Caco-2 (cell line): ENCODE data around the gene MICAL3. TPM values are rescaled to one million over a fixed set of nuclear protein-coding genes. Genes with fewer than 3 reads are reported as not detected.
"Not testable (repeated sequence)": the region's sequence is repeated elsewhere in the genome, so short reads cannot be mapped to it uniquely, and the experiment has no call there.

ENCODE experiments used
- BruUV-seq: library from RNA; stranded (reverse); fragments of 400-500 nt; replicated peaks from 2 replicates; lab custom pipeline; 2021; lab: Mats Ljungman, UMichigan
- CTCF ChIA-PET: fragments of 300-600 bp; sonication (Branson Sonifier 250); formaldehyde crosslinking; loops from one replicate; lab custom pipeline; 2022; ENCODE audit warnings: antibody characterized with exemption; lab: Charles Lee
- POLR2A ChIA-PET: fragments of 300-600 bp; sonication (Branson Sonifier 250); formaldehyde crosslinking; loops from one replicate; lab custom pipeline; 2022; ENCODE audit warnings: antibody characterized with exemption; lab: Charles Lee
- DNase-seq, 2 experiments: peaks; one replicate each; pipeline versions ENCODE4 v3.0.0 to v3.0.0-alpha.2; 2020 to 2022
- H3K27me3 ChIP-seq: replicated peaks from 2 replicates; pipeline ENCODE4 v1.6.0; 2011; ENCODE audit warnings: low read length; ENCODE audit not compliant: control insufficient read depth, insufficient read depth
- H3K36me3 ChIP-seq: 2 replicates; pipeline ENCODE4 v1.5.1; 2011; ENCODE audit warnings: low read length; ENCODE audit not compliant: control insufficient read depth, insufficient read depth
- H3K4me1 ChIP-seq: fragments of 250-450 bp; sonication (Bioruptor Pico); 2 replicates; pipeline ENCODE4 v1.5.1; 2020; ENCODE audit warnings: mild to moderate bottlenecking
- H3K4me3 ChIP-seq: 2 replicates; pipeline ENCODE4 v1.5.1; 2011; ENCODE audit warnings: low read depth, mild to moderate bottlenecking, control low read depth, low read length
- H3K9me3 ChIP-seq: fragments of 250-450 bp; sonication (Bioruptor Pico); 2 replicates; pipeline ENCODE4 v1.5.1; 2020; ENCODE audit warnings: mild to moderate bottlenecking, moderate library complexity
- H3K27ac Mint-ChIP-seq: one replicate; pipeline ENCODE4 v1.8.0; 2022; ENCODE audit warnings: mixed read lengths; ENCODE audit not compliant: unreplicated experiment
- H3K27me3 Mint-ChIP-seq: one replicate; pipeline ENCODE4 v1.8.0; 2022; ENCODE audit warnings: mixed read lengths; ENCODE audit not compliant: insufficient read depth, unreplicated experiment
- H3K36me3 Mint-ChIP-seq: one replicate; pipeline ENCODE4 v1.8.0; 2022; ENCODE audit warnings: mild to moderate bottlenecking, mixed read lengths; ENCODE audit not compliant: insufficient read depth, unreplicated experiment
- H3K4me1 Mint-ChIP-seq: one replicate; pipeline ENCODE4 v1.8.0; 2022; ENCODE audit warnings: low read depth, mixed read lengths; ENCODE audit not compliant: unreplicated experiment
- H3K4me3 Mint-ChIP-seq: one replicate; pipeline ENCODE4 v1.8.0; 2022; ENCODE audit warnings: mild to moderate bottlenecking, moderate library complexity, mixed read lengths; ENCODE audit not compliant: unreplicated experiment
- H3K9me3 Mint-ChIP-seq: one replicate; pipeline ENCODE4 v1.8.0; 2022; ENCODE audit warnings: mixed read lengths; ENCODE audit not compliant: unreplicated experiment
- intact Hi-C: fragments of 100-400 bp; cut with micrococcal nuclease; formaldehyde crosslinking; loops from one replicate; pipeline ENCODE4 v1.10.0; 2022; ENCODE audit not compliant: unreplicated experiment
- total RNA-seq: library from RNA; stranded (reverse); gene quantifications from 2 replicates; pipeline ENCODE4 v1.2.3, GENCODE V29; 2022
- TF ChIP-seq, protein P1 (sequence below), 2 experiments: fragments of 200-600 bp in 1 of 2; IDR thresholded peaks; 1 replicate in 1 of 2; 2 replicates in 1 of 2; pipeline versions ENCODE4 v1.5.1 to v1.8.0; 2011 to 2022; ENCODE audit warnings: antibody characterized with exemption in 1 of 2, control low read depth in 1 of 2, inconsistent platforms in 1 of 2, low read depth in 1 of 2, low read length in 1 of 2, mild to moderate bottlenecking in 1 of 2, moderate library complexity in 1 of 2; ENCODE audit not compliant: insufficient read depth in 1 of 2, severe bottlenecking in 1 of 2, unreplicated experiment in 1 of 2

MICAL3 gene
- total RNA-seq, 1 experiment from 2014 or later, result 65.6 TPM

DNA sequence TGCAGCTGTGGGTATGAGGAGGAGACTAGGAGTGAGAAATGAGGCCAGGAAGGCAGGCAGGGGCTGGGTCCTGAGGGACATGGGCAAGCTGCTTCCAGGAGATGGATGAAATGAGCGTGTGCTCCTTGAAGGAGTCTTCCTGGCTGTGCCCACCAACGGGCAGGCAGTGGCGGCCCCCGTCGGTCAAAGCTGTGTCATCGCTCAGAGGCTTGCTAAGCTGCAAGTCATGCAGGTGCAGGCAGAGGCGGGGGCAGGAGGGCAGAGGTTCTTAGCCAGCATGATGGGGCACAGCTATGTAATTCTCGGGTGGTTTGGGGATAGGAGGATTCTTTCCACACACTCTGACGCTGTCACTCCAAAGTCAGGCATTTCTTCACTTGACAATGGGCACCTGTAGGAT lies 40.9 kb upstream of the MICAL3 start:
- Mint-ChIP-seq H3K27ac (peak overlapping the region; percentile 58), H3K9me3 (peaks cover 8% of the 10 kb centered on the region), H3K4me3 (no peak overlapping the region), H3K36me3 (no peaks in the 10 kb centered on the region), H3K4me1 (peaks cover 42% of the 10 kb centered on the region), H3K27me3 (no peaks in the 10 kb centered on the region)
- no peaks in the 10 kb centered on the region for H3K36me3 ChIP-seq
- peaks cover 59% of the 10 kb centered on the region for H3K4me1 ChIP-seq
- H3K4me3 ChIP-seq, result no peak overlapping the region
- no peaks in the 10 kb centered on the region for H3K27me3 ChIP-seq
- DNase-seq, result no peak
- intact Hi-C loops, result no loop called here
- ChIA-PET POLR2A (interaction anchor here (0.5 to 0.6 kb wide), 3 partner anchors 9 to 425 kb away, joined by 3 to 5 read pairs (median 3); no protein-coding TSS in a partner anchor), CTCF (interaction anchor here (0.9 kb wide), 1 partner anchor 11 kb away, joined by 3 read pairs; no protein-coding TSS in a partner anchor)
- H3K9me3 ChIP-seq, result no peaks in the 10 kb centered on the region
- TF ChIP-seq, protein P1, sequence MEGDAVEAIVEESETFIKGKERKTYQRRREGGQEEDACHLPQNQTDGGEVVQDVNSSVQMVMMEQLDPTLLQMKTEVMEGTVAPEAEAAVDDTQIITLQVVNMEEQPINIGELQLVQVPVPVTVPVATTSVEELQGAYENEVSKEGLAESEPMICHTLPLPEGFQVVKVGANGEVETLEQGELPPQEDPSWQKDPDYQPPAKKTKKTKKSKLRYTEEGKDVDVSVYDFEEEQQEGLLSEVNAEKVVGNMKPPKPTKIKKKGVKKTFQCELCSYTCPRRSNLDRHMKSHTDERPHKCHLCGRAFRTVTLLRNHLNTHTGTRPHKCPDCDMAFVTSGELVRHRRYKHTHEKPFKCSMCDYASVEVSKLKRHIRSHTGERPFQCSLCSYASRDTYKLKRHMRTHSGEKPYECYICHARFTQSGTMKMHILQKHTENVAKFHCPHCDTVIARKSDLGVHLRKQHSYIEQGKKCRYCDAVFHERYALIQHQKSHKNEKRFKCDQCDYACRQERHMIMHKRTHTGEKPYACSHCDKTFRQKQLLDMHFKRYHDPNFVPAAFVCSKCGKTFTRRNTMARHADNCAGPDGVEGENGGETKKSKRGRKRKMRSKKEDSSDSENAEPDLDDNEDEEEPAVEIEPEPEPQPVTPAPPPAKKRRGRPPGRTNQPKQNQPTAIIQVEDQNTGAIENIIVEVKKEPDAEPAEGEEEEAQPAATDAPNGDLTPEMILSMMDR (IDR thresholded peaks at IDR 0.05; ENCODE audit: insufficient read depth in 1 of 2, low read depth in 1 of 2, low read length in 1 of 2, severe bottlenecking in 1 of 2, unreplicated experiment in 1 of 2), result no peak
- BruUV-seq, result no TSS peak

DNA sequence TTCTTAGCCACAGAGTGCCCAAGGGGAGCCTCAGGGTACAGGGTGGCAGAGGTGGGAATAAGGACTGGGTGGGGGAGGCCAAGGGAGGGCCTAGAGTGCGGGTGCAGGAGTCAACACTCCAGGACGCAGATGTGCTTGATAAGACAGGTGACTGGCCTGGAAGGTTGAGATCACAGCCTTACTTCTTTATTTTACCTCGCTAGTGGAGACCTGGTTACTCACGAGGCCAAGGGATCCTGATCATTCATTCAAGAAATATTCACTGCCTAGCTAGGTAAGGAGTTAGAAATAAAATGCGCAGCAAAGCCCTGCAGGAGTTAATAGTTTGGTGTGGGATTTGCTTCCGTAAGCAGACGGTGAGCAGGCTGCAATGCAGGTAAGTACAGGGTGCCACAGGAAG lies 40.3 kb upstream of the MICAL3 start:
- no peaks in the 10 kb centered on the region for H3K9me3 ChIP-seq
- BruUV-seq, result no TSS peak
- H3K4me3 ChIP-seq, result no peak overlapping the region
- Mint-ChIP-seq H3K27ac (peak overlapping the region; percentile 58), H3K9me3 (peaks cover 10% of the 10 kb centered on the region), H3K36me3 (no peaks in the 10 kb centered on the region), H3K27me3 (no peaks in the 10 kb centered on the region), H3K4me1 (peaks cover 42% of the 10 kb centered on the region), H3K4me3 (no peak overlapping the region)
- H3K36me3 ChIP-seq, result no peaks in the 10 kb centered on the region
- TF ChIP-seq, protein P1 (IDR thresholded peaks at IDR 0.05; ENCODE audit: insufficient read depth in 1 of 2, low read depth in 1 of 2, low read length in 1 of 2, severe bottlenecking in 1 of 2, unreplicated experiment in 1 of 2), result no peak
- peaks cover 58% of the 10 kb centered on the region for H3K4me1 ChIP-seq
- POLR2A ChIA-PET, result interaction anchor here (0.6 kb wide), 1 partner anchor 8 kb away, joined by 3 read pairs; no protein-coding TSS in a partner anchor
- no peak for DNase-seq
- CTCF ChIA-PET, result interaction anchor here (0.9 kb wide), 1 partner anchor 11 kb away, joined by 3 read pairs; no protein-coding TSS in a partner anchor
- intact Hi-C loops, result loop anchor here (5.0 kb wide), 1 partner anchor 42 kb away; the partner anchor contains the start of gene MICAL3
- no peaks in the 10 kb centered on the region for H3K27me3 ChIP-seq

DNA sequence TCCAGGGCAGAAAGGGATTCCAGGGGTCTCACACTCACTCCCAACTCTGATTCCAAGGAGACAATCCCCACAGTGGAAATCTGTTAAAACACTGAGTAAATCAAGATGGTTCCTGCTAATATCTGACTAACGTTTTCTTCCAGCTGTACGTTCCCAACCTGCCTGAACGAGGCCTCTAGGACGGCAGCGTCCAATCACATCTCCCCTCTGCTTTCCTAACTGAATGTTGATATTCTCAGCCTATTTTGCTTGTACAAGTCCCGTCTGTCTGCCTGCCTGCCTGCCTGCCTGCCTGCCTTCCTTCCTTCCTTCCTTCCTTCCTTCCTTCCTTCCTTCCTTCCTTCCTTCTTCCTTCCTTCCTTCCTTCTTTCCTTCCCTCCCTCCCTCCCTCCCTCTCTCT lies 39.4 kb upstream of the MICAL3 start:
- H3K27ac Mint-ChIP-seq, BruUV-seq, POLR2A ChIA-PET, H3K4me3 Mint-ChIP-seq, H3K36me3 ChIP-seq, H3K36me3 Mint-ChIP-seq, DNase-seq, H3K27me3 Mint-ChIP-seq, H3K4me3 ChIP-seq, H3K9me3 ChIP-seq, H3K27me3 ChIP-seq: not testable (repeated sequence)
- intact Hi-C loops, result loop anchor here (5.0 kb wide), 1 partner anchor 41 kb away; the partner anchor contains the start of gene MICAL3
- H3K4me1 Mint-ChIP-seq, result peaks cover 40% of the 10 kb centered on the region
- H3K9me3 Mint-ChIP-seq, result peaks cover 19% of the 10 kb centered on the region
- H3K4me1 ChIP-seq, result peaks cover 57% of the 10 kb centered on the region
- CTCF ChIA-PET, result interaction anchor here (1.3 kb wide), 1 partner anchor 13 kb away, joined by 4 read pairs; no protein-coding TSS in a partner anchor
